Activated T-cell treated with anti-CD3 and anti-CD28 coated beads, Interleukin-2, amount 50 U/mL, for 1 hour (primary cell): Measurements from ENCODE around the gene CDH22.

Experiments used
- DNase-seq: peaks from one replicate; pipeline ENCODE4 v3.0.0-alpha.2; 2020

The CDH22 gene

GRCh38 chr20:46308258-46309157, at the start of gene CDH22:
TSS of gene CDH22 (minus strand) at chr20:46308498. CDS start at chr20:46251294, 57,204 bp downstream.
- peak; percentile 49 for DNase-seq

- no peak for DNase-seq
Measured at GRCh38 chr20:46357030-46357514, 48.8 kb upstream of the CDH22 start.

GRCh38 chr20:46356195-46357029, 48.1 kb upstream of the CDH22 start:
- no peak for DNase-seq

GRCh38 chr20:46355778-46356177, 47.5 kb upstream of the CDH22 start:
- DNase-seq = no peak

GRCh38 chr20:46354920-46355654, 46.8 kb upstream of the CDH22 start:
- no peak for DNase-seq

GRCh38 chr20:46354207-46354555, 45.9 kb upstream of the CDH22 start:
- DNase-seq = no peak

- DNase-seq = no peak
Measured at GRCh38 chr20:46353500-46354206, 45.4 kb upstream of the CDH22 start.

GRCh38 chr20:46352370-46352938, 44.2 kb upstream of the CDH22 start:
- no peak for DNase-seq

GRCh38 chr20:46351357-46352058, 43.2 kb upstream of the CDH22 start:
- DNase-seq = no peak

- no peak for DNase-seq
Measured at GRCh38 chr20:46350986-46351267, 42.6 kb upstream of the CDH22 start.

GRCh38 chr20:46350201-46350985, 42.1 kb upstream of the CDH22 start:
- DNase-seq = no peak

- DNase-seq = no peak
Measured at GRCh38 chr20:46349742-46350056, 41.4 kb upstream of the CDH22 start.

- DNase-seq = peak; percentile 64
Measured at GRCh38 chr20:46349035-46349741, 40.9 kb upstream of the CDH22 start.

GRCh38 chr20:46347841-46348803, 39.8 kb upstream of the CDH22 start:
- DNase-seq = no peak

- DNase-seq = no peak
Measured at GRCh38 chr20:46346770-46347169, 38.5 kb upstream of the CDH22 start.

GRCh38 chr20:46344488-46345162, 36.3 kb upstream of the CDH22 start:
- no peak for DNase-seq

- DNase-seq = no peak
Measured at GRCh38 chr20:46343975-46344357, 35.7 kb upstream of the CDH22 start.

- DNase-seq = no peak
Measured at GRCh38 chr20:46343348-46343974, 35.2 kb upstream of the CDH22 start.
